WTC11 (cell line): ENCODE data around the gene SUPT4H1. TPM values are rescaled to one million over a fixed set of nuclear protein-coding genes. Genes with fewer than 3 reads are reported as not detected.

Experiments
- ATAC-seq: fragments of 200-7000 bp; cut with Tn5 transposase; 2 replicates; pipeline ENCODE4 v1.10.0; 2021; ENCODE audit warnings: mild to moderate bottlenecking, moderate library complexity
- CTCF ChIA-PET: fragments of 300-600 bp; sonication (Branson Sonifier 250); formaldehyde crosslinking; loops from one replicate; lab custom pipeline; 2021; ENCODE audit warnings: antibody characterized with exemption; lab: Charles Lee
- POLR2A ChIA-PET: fragments of 350-600 bp; sonication (Branson Sonifier 250); formaldehyde crosslinking; loops from one replicate; lab custom pipeline; 2021; ENCODE audit warnings: antibody characterized with exemption; lab: Charles Lee
- DNase-seq: peaks from one replicate; pipeline ENCODE4 v3.0.0; 2021; ENCODE audit warnings: low spot score
- H3K27ac Mint-ChIP-seq: 2 replicates; pipeline ENCODE4 v1.8.0; 2021; ENCODE audit warnings: mixed read lengths
- H3K27me3 Mint-ChIP-seq: 2 replicates; pipeline ENCODE4 v1.8.0; 2021; ENCODE audit warnings: low read depth, mild to moderate bottlenecking, moderate library complexity, mixed read lengths
- H3K36me3 Mint-ChIP-seq: 2 replicates; pipeline ENCODE4 v1.8.0; 2021; ENCODE audit warnings: mixed read lengths
- H3K4me1 Mint-ChIP-seq: 2 replicates; pipeline ENCODE4 v1.8.0; 2022; ENCODE audit warnings: mixed read lengths
- H3K4me3 Mint-ChIP-seq: 2 replicates; pipeline ENCODE4 v1.8.0; 2021; ENCODE audit warnings: mild to moderate bottlenecking, moderate library complexity, mixed read lengths
- H3K9me3 Mint-ChIP-seq: 2 replicates; pipeline ENCODE4 v1.8.0; 2021; ENCODE audit warnings: mixed read lengths
- EMX1 ChIP-seq: fragments of 250-450 bp; sonication (Bioruptor Pico); IDR thresholded peaks from 2 replicates; pipeline ENCODE4 v1.8.0; 2021; ENCODE audit warnings: mild to moderate bottlenecking
- ETV6 ChIP-seq: sonication (generic); formaldehyde crosslinking; IDR thresholded peaks from 2 replicates; pipeline ENCODE4 v1.8.1; 2022; ENCODE audit warnings: mild to moderate bottlenecking, missing genetic modification reagents
- JAZF1 ChIP-seq: fragments of 250-450 bp; sonication (Bioruptor Pico); IDR thresholded peaks from 2 replicates; pipeline ENCODE4 v1.9.0; 2021; ENCODE audit warnings: moderate library complexity, mild to moderate bottlenecking, inconsistent platforms
- KAT7 ChIP-seq: sonication (generic); formaldehyde crosslinking; IDR thresholded peaks from 2 replicates; pipeline ENCODE4 v1.8.1; 2023; ENCODE audit warnings: missing genetic modification reagents, mild to moderate bottlenecking, borderline replicate concordance
- NFE2L1 ChIP-seq: sonication (generic); formaldehyde crosslinking; IDR thresholded peaks from 2 replicates; pipeline ENCODE4 v1.8.1; 2023; ENCODE audit warnings: missing genetic modification reagents
- NFYB ChIP-seq: sonication (generic); formaldehyde crosslinking; conservative IDR thresholded peaks from 2 replicates; pipeline ENCODE4 v1.8.0; 2022; ENCODE audit warnings: low read depth, missing genetic modification reagents
- NR2C2 ChIP-seq: sonication (generic); formaldehyde crosslinking; IDR thresholded peaks from 2 replicates; pipeline ENCODE4 v1.8.0; 2022; ENCODE audit warnings: mild to moderate bottlenecking, missing genetic modification reagents
- NR3C1 ChIP-seq: sonication (generic); formaldehyde crosslinking; conservative IDR thresholded peaks from 2 replicates; pipeline ENCODE4 v1.8.1; 2023; ENCODE audit warnings: low read depth, mild to moderate bottlenecking, missing genetic modification reagents
- TCF7 ChIP-seq: sonication (generic); formaldehyde crosslinking; IDR thresholded peaks from 2 replicates; pipeline ENCODE4 v1.8.0; 2022; ENCODE audit warnings: mild to moderate bottlenecking, low read depth, missing genetic modification reagents, moderate library complexity
- TEAD4 ChIP-seq: sonication (generic); formaldehyde crosslinking; IDR thresholded peaks from 2 replicates; pipeline ENCODE4 v1.8.0; 2022; ENCODE audit warnings: mild to moderate bottlenecking, missing genetic modification reagents
- TP53 ChIP-seq: sonication (generic); formaldehyde crosslinking; IDR thresholded peaks from 2 replicates; pipeline ENCODE4 v1.8.1; 2023; ENCODE audit warnings: mild to moderate bottlenecking, missing genetic modification reagents
- ZNF121 ChIP-seq: sonication (generic); formaldehyde crosslinking; IDR thresholded peaks from 2 replicates; pipeline ENCODE4 v1.8.0; 2023; ENCODE audit warnings: missing genetic modification reagents
- ZNF219 ChIP-seq: sonication (generic); formaldehyde crosslinking; IDR thresholded peaks from 2 replicates; pipeline ENCODE4 v1.8.0; 2023; ENCODE audit warnings: missing genetic modification reagents, mild to moderate bottlenecking, borderline replicate concordance
- ZNF263 ChIP-seq: sonication (generic); formaldehyde crosslinking; IDR thresholded peaks from 2 replicates; pipeline ENCODE4 v1.8.1; 2022; ENCODE audit warnings: low read depth, mild to moderate bottlenecking, moderate library complexity, missing genetic modification reagents
- ZNF396 ChIP-seq: fragments of 250-450 bp; sonication (Bioruptor Pico); IDR thresholded peaks from 2 replicates; pipeline ENCODE4 v1.8.0; 2021; ENCODE audit warnings: mild to moderate bottlenecking, moderate library complexity, borderline replicate concordance
- total RNA-seq: library from RNA; stranded (reverse); gene quantifications from 3 replicates; pipeline ENCODE4 v1.2.3, GENCODE V29; 2021
- TF ChIP-seq, protein P1 (sequence below): sonication (generic); formaldehyde crosslinking; IDR thresholded peaks from 2 replicates; pipeline ENCODE4 v1.8.0; 2022; ENCODE audit warnings: missing genetic modification reagents
- TF ChIP-seq, protein P2 (sequence below): fragments of 250-450 bp; sonication (Bioruptor Pico); conservative IDR thresholded peaks from 2 replicates; pipeline ENCODE4 v1.9.0; 2021; ENCODE audit warnings: mild to moderate bottlenecking
- TF ChIP-seq, protein P3 (sequence below): sonication (generic); formaldehyde crosslinking; IDR thresholded peaks from 2 replicates; pipeline ENCODE4 v1.8.1; 2022; ENCODE audit warnings: mild to moderate bottlenecking, missing genetic modification reagents, moderate library complexity, borderline replicate concordance
- TF ChIP-seq, protein P4 (sequence below): sonication (generic); formaldehyde crosslinking; IDR thresholded peaks from 2 replicates; pipeline ENCODE4 v1.8.0; 2022; ENCODE audit warnings: mild to moderate bottlenecking, missing genetic modification reagents
- TF ChIP-seq, protein P5 (sequence below): fragments of 250-450 bp; sonication (Bioruptor Pico); IDR thresholded peaks from 2 replicates; pipeline ENCODE4 v2.1.2; 2022; ENCODE audit warnings: mild to moderate bottlenecking, moderate library complexity
- TF ChIP-seq, protein P6 (sequence below): sonication (generic); formaldehyde crosslinking; IDR thresholded peaks from 2 replicates; pipeline ENCODE4 v1.8.1; 2023; ENCODE audit warnings: mild to moderate bottlenecking, missing genetic modification reagents
- TF ChIP-seq, protein P7 (sequence below): sonication (generic); formaldehyde crosslinking; IDR thresholded peaks from 2 replicates; pipeline ENCODE4 v1.8.1; 2023; ENCODE audit warnings: mild to moderate bottlenecking, moderate library complexity, missing genetic modification reagents

Gene SUPT4H1
- total RNA-seq, 1 experiment from 2014 or later: 85.5 TPM

DNA sequence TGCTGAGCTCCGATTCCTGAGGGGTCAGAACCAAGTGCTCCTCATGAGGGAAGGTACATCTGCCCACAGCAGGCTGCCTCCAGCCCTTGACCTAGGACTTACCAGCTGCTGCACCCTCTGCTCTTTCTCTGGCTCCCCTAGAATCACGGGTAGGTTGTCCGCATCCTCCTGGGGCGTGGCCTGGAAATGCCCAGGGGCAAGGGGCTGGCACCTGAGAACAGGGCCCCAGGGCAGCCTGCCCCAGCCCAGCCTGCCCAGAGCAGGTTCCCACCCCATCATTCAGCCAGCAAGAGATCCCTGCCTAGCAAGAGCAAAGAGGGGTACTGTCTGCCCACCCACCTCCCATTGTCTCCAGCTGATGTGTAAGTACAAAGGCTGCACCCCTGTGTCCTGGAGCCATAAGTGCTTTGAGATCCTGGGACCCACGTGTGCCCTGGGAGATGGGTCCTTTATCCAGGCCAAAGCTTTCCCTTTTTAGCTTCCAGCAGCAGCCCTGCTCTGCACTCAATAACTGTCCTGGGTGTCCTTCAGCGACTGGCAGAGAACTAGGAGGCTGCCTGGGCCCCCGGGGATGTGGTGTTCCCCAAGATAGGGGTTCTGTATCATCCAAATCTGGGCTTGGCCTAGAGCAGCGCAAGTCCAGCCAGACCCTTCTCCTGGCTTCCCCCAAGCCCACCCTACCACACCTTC is 28.5 kb downstream of the SUPT4H1 start (continued):
- TF ChIP-seq, protein P1, sequence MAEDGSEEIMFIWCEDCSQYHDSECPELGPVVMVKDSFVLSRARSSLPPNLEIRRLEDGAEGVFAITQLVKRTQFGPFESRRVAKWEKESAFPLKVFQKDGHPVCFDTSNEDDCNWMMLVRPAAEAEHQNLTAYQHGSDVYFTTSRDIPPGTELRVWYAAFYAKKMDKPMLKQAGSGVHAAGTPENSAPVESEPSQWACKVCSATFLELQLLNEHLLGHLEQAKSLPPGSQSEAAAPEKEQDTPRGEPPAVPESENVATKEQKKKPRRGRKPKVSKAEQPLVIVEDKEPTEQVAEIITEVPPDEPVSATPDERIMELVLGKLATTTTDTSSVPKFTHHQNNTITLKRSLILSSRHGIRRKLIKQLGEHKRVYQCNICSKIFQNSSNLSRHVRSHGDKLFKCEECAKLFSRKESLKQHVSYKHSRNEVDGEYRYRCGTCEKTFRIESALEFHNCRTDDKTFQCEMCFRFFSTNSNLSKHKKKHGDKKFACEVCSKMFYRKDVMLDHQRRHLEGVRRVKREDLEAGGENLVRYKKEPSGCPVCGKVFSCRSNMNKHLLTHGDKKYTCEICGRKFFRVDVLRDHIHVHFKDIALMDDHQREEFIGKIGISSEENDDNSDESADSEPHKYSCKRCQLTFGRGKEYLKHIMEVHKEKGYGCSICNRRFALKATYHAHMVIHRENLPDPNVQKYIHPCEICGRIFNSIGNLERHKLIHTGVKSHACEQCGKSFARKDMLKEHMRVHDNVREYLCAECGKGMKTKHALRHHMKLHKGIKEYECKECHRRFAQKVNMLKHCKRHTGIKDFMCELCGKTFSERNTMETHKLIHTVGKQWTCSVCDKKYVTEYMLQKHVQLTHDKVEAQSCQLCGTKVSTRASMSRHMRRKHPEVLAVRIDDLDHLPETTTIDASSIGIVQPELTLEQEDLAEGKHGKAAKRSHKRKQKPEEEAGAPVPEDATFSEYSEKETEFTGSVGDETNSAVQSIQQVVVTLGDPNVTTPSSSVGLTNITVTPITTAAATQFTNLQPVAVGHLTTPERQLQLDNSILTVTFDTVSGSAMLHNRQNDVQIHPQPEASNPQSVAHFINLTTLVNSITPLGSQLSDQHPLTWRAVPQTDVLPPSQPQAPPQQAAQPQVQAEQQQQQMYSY (CRISPR knock-in tag): no peak
- TF ChIP-seq, protein P2, sequence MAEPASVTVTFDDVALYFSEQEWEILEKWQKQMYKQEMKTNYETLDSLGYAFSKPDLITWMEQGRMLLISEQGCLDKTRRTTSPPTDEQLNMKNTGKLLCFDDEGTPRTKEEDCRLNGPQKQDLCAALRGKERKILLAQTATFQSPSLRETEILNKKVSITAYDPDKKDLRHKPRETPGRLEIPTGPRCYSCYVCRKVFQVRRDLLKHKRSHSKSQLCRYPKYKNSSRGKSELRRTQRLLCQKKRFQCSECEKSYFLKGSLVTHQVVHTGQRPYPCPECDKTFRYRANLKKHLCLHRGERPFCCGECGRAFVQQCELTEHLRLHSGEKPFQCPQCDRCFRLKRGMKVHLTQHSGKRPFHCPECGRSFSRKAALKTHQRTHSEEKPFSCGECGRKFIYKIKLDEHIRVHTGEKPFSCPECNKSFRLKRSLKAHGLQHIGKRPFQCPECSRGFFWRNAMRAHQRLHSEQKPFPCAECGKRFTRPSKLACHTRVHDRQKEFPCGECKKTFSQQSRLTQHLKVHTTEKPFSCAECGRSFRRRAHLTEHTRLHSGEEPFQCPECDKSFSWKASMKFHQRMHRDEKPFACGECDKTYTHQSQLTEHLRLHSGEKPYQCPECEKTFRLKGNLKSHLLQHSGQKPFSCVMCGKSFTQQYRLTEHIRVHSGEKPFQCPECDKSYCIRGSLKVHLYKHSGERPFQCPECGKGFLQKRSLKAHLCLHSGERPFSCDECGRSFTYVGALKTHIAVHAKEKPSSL (CRISPR knock-in tag): no peak
- TF ChIP-seq ZNF263 (CRISPR knock-in tag) (no peak), NR2C2 (no peak)
- TF ChIP-seq, all 79 proteins: peak for 0

DNA sequence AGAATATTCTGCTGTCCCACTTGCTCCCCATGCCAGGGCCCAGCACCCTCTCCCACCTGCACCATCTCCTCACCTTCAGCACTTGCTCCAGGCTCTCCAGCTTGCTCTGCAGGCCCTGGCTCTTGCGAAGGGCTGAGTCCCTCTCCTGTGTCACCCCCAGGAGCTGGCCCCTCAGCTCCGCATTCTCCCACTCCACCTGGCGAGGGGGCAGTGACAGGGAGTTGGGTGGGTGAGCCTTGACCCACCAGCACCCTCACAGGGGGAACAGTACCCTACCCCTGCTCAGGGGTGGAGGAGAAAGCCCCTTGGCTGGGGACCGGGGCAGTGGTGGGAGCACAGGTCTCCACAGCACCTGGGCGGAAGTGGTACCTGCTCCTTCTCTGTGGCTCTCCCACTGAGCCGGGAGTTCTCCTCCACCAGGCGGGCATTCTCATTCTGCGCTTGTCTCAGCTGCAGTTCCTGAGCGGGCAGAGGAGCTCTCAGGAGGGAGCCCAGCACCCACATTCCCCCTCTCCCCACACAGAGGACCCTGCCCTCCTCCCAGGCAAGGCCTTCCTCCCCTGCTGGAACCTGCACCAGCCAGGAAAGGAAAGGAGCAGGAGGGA is 29.3 kb downstream of the SUPT4H1 start:
- H3K27me3 Mint-ChIP-seq: peaks cover 50% of the 10 kb centered on the region
- no peaks in the 10 kb centered on the region for H3K9me3 Mint-ChIP-seq
- peaks cover 24% of the 10 kb centered on the region for H3K4me1 Mint-ChIP-seq
- POLR2A ChIA-PET: interaction anchor here (1.9 to 3.2 kb wide), 3 partner anchors 15 to 95 kb away, joined by 7 to 9 read pairs (median 9); partner anchors contain the start of genes RNF43 and SUPT4H1
- CTCF ChIA-PET: interaction anchor here (0.7 to 2.7 kb wide), 8 partner anchors 10 to 126 kb away, joined by 3 to 17 read pairs (median 4); partner anchors contain the start of gene RNF43
- H3K4me3 Mint-ChIP-seq: no peak overlapping the region
- H3K36me3 Mint-ChIP-seq: 0 out of 2 replicates have a peak, but pooled peaks cover 3% of the 10 kb centered on the region
- no peak overlapping the region for H3K27ac Mint-ChIP-seq
- no peak for ATAC-seq
- no peak for DNase-seq
- TF ChIP-seq, protein P3, sequence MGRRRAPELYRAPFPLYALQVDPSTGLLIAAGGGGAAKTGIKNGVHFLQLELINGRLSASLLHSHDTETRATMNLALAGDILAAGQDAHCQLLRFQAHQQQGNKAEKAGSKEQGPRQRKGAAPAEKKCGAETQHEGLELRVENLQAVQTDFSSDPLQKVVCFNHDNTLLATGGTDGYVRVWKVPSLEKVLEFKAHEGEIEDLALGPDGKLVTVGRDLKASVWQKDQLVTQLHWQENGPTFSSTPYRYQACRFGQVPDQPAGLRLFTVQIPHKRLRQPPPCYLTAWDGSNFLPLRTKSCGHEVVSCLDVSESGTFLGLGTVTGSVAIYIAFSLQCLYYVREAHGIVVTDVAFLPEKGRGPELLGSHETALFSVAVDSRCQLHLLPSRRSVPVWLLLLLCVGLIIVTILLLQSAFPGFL (CRISPR knock-in tag): no peak
- TF ChIP-seq, protein P4, sequence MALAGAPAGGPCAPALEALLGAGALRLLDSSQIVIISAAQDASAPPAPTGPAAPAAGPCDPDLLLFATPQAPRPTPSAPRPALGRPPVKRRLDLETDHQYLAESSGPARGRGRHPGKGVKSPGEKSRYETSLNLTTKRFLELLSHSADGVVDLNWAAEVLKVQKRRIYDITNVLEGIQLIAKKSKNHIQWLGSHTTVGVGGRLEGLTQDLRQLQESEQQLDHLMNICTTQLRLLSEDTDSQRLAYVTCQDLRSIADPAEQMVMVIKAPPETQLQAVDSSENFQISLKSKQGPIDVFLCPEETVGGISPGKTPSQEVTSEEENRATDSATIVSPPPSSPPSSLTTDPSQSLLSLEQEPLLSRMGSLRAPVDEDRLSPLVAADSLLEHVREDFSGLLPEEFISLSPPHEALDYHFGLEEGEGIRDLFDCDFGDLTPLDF (CRISPR knock-in tag): no peak
- TF ChIP-seq TP53 (CRISPR knock-in tag): no peak
- TF ChIP-seq, protein P5, sequence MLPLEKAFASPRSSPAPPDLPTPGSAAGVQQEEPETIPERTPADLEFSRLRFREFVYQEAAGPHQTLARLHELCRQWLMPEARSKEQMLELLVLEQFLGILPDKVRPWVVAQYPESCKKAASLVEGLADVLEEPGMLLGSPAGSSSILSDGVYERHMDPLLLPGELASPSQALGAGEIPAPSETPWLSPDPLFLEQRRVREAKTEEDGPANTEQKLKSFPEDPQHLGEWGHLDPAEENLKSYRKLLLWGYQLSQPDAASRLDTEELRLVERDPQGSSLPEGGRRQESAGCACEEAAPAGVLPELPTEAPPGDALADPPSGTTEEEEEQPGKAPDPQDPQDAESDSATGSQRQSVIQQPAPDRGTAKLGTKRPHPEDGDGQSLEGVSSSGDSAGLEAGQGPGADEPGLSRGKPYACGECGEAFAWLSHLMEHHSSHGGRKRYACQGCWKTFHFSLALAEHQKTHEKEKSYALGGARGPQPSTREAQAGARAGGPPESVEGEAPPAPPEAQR (CRISPR knock-in tag): no peak
- TF ChIP-seq JAZF1 (CRISPR knock-in tag): no peak
- TF ChIP-seq, protein P6, sequence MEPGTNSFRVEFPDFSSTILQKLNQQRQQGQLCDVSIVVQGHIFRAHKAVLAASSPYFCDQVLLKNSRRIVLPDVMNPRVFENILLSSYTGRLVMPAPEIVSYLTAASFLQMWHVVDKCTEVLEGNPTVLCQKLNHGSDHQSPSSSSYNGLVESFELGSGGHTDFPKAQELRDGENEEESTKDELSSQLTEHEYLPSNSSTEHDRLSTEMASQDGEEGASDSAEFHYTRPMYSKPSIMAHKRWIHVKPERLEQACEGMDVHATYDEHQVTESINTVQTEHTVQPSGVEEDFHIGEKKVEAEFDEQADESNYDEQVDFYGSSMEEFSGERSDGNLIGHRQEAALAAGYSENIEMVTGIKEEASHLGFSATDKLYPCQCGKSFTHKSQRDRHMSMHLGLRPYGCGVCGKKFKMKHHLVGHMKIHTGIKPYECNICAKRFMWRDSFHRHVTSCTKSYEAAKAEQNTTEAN (CRISPR knock-in tag): no peak
- TF ChIP-seq ZNF396 (CRISPR knock-in tag): no peak
- no peak for TF ChIP-seq EMX1 (CRISPR knock-in tag)
- no peak for TF ChIP-seq KAT7 (CRISPR knock-in tag)
- TF ChIP-seq TCF7 (CRISPR knock-in tag): no peak
- TF ChIP-seq ETV6 (CRISPR knock-in tag): no peak
- no peak for TF ChIP-seq NFYB (CRISPR knock-in tag)
- TF ChIP-seq NR3C1 (CRISPR knock-in tag): no peak
- TF ChIP-seq ZNF219 (CRISPR knock-in tag): no peak
- TF ChIP-seq, protein P7, sequence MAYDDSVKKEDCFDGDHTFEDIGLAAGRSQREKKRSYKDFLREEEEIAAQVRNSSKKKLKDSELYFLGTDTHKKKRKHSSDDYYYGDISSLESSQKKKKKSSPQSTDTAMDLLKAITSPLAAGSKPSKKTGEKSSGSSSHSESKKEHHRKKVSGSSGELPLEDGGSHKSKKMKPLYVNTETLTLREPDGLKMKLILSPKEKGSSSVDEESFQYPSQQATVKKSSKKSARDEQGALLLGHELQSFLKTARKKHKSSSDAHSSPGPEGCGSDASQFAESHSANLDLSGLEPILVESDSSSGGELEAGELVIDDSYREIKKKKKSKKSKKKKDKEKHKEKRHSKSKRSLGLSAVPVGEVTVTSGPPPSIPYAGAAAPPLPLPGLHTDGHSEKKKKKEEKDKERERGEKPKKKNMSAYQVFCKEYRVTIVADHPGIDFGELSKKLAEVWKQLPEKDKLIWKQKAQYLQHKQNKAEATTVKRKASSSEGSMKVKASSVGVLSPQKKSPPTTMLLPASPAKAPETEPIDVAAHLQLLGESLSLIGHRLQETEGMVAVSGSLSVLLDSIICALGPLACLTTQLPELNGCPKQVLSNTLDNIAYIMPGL (CRISPR knock-in tag): no peak
- no peak for TF ChIP-seq ZNF121
- no peak for TF ChIP-seq TEAD4 (CRISPR knock-in tag)
- TF ChIP-seq NFE2L1 (CRISPR knock-in tag): no peak
